ENCODE measurements around the gene SNRNP27. TPM values are rescaled to one million over a fixed set of nuclear protein-coding genes. Genes with fewer than 3 reads are reported as not detected.

The SNRNP27 gene
- total and polyA plus RNA-seq, 2 donors from 2014 or later = 33.6 to 42.6 TPM

DNA sequence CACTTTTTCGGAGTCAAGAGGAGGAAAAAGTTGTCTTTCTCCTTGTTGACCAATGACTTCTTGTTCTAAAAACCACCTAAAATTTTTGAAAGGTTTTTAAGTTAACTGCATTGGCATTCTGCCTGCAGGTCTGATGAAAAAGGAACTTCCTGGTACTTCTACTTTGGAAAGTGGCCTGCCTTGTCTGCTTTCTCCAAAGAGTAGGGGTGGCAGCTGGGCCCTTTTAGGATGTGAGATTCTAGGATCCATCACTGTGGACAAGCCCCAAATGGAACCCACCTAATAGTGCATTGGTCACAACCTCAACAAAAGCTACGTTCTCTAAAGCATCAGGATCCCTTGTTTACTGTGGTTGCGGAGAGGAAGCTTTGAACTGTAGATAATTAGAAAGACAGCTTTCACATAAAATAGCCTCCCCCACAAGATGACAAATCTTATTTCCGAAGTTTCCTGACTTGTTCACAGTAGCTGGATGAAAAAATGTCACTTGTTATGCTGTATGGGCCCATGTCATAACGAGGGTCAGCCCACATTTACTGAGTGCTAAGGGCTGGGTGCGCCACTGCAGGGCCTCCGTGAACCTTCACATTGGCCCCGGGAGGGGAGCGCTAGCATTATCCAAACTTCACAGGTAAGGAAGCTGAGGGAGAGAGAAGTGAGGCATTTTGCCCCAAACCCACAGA is 50.2 kb downstream of the SNRNP27 start:
- no peak overlapping the region for H3K9ac ChIP-seq (ENCODE audit: low read length in 3 of 3)
- TF ChIP-seq, protein P1, sequence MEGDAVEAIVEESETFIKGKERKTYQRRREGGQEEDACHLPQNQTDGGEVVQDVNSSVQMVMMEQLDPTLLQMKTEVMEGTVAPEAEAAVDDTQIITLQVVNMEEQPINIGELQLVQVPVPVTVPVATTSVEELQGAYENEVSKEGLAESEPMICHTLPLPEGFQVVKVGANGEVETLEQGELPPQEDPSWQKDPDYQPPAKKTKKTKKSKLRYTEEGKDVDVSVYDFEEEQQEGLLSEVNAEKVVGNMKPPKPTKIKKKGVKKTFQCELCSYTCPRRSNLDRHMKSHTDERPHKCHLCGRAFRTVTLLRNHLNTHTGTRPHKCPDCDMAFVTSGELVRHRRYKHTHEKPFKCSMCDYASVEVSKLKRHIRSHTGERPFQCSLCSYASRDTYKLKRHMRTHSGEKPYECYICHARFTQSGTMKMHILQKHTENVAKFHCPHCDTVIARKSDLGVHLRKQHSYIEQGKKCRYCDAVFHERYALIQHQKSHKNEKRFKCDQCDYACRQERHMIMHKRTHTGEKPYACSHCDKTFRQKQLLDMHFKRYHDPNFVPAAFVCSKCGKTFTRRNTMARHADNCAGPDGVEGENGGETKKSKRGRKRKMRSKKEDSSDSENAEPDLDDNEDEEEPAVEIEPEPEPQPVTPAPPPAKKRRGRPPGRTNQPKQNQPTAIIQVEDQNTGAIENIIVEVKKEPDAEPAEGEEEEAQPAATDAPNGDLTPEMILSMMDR (IDR thresholded peaks at IDR 0.05; ENCODE audit: borderline replicate concordance, extremely low read depth, insufficient read depth) = no peak
- H3K9me3 ChIP-seq (ENCODE audit: control insufficient read depth in 2 of 3, insufficient read depth in 1 of 3, low read length in 3 of 3) = no peaks in the 10 kb centered on the region
- no peaks in the 10 kb centered on the region for H3K27me3 ChIP-seq (ENCODE audit: control insufficient read depth, insufficient read depth, low read length)
- no peak overlapping the region for H3K27ac ChIP-seq (ENCODE audit: low read depth in 2 of 2, low read length in 2 of 2)
- FAIRE-seq (no peak), DNase-seq (peak in 1 of 5 donors; percentile 32)
- intact Hi-C loops (cut with DNase I) = no loop called here
- H3K4me3 ChIP-seq (ENCODE audit: low read length in 3 of 3) = no peak overlapping the region
- H3K36me3 ChIP-seq (ENCODE audit: control insufficient read depth in 2 of 3, insufficient read depth in 3 of 3, low read length in 3 of 3) = peaks cover 0 to 10% (median 0%) of the 10 kb centered on the region in 3 donors
- H3K4me1 ChIP-seq (ENCODE audit: control insufficient read depth in 2 of 3, insufficient read depth in 2 of 3, low read depth in 1 of 3, low read length in 3 of 3) = no peaks in the 10 kb centered on the region

DNA sequence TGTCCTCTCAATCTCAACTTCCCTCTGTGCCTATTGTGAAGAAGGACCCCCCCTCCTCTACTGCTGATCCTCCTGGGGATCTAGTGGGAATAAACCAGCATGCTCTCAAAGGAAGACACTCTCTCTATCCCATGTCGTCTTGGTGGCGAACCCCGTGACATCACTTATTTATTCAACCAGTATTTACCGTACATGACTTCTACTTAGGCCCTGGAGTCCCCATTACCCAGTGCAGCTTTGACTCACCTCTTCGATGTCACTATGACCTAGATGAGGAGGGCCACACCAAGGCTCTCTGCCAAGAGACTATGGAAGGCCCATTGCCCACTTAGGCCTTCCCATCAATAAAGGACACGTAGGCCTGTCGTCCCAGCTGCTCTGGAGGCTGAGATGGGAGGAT is 51.0 kb downstream of the SNRNP27 start:
- peaks cover 0 to 8% (median 0%) of the 10 kb centered on the region in 3 donors for H3K36me3 ChIP-seq (ENCODE audit: control insufficient read depth in 2 of 3, insufficient read depth in 3 of 3, low read length in 3 of 3)
- no peak for FAIRE-seq
- peak in 1 of 5 donors; percentile 30 for DNase-seq
- H3K27me3 ChIP-seq (ENCODE audit: control insufficient read depth, insufficient read depth, low read length) = no peaks in the 10 kb centered on the region
- no peaks in the 10 kb centered on the region for H3K4me1 ChIP-seq (ENCODE audit: control insufficient read depth in 2 of 3, insufficient read depth in 2 of 3, low read depth in 1 of 3, low read length in 3 of 3)
- H3K9me3 ChIP-seq (ENCODE audit: control insufficient read depth in 2 of 3, insufficient read depth in 1 of 3, low read length in 3 of 3) = no peaks in the 10 kb centered on the region
- H3K27ac ChIP-seq (ENCODE audit: low read depth in 2 of 2, low read length in 2 of 2) = no peak overlapping the region
- TF ChIP-seq, protein P1 (IDR thresholded peaks at IDR 0.05; ENCODE audit: borderline replicate concordance, extremely low read depth, insufficient read depth) = no peak
- H3K4me3 ChIP-seq (ENCODE audit: low read length in 3 of 3) = no peak overlapping the region
- no peak overlapping the region for H3K9ac ChIP-seq (ENCODE audit: low read length in 3 of 3)
- intact Hi-C loops (cut with DNase I) = no loop called here

DNA sequence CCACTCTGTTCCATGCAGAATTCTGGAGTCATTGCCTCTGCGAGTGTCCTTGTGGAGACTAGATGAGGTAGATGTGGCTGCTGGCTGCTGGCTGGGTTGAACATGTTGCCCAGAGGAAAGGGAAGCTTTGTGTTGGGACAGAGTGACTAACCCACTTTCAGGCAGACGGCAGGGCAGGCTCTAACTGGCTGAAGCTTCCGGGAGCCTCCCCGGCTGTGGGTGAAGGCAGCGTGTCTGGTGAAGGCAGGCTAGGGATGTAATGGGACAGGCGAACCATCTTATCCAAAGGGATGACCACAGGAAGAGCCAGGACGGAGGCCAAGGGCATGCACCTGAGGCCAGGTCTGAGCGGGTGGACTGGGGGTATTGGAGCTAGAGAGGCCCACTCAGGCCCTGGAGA is 51.7 kb downstream of the SNRNP27 start:
- DNase-seq (peak in 1 of 5 donors; percentile 55), FAIRE-seq (no peak)
- H3K4me1 ChIP-seq (ENCODE audit: control insufficient read depth in 2 of 3, insufficient read depth in 2 of 3, low read depth in 1 of 3, low read length in 3 of 3) = no peaks in the 10 kb centered on the region
- H3K9ac ChIP-seq (ENCODE audit: low read length in 3 of 3) = no peak overlapping the region
- H3K9me3 ChIP-seq (ENCODE audit: control insufficient read depth in 2 of 3, insufficient read depth in 1 of 3, low read length in 3 of 3) = no peaks in the 10 kb centered on the region
- no peaks in the 10 kb centered on the region for H3K27me3 ChIP-seq (ENCODE audit: control insufficient read depth, insufficient read depth, low read length)
- peaks cover 0 to 8% (median 0%) of the 10 kb centered on the region in 3 donors for H3K36me3 ChIP-seq (ENCODE audit: control insufficient read depth in 2 of 3, insufficient read depth in 3 of 3, low read length in 3 of 3)
- H3K4me3 ChIP-seq (ENCODE audit: low read length in 3 of 3) = no peak overlapping the region
- no peak overlapping the region for H3K27ac ChIP-seq (ENCODE audit: low read depth in 2 of 2, low read length in 2 of 2)
- TF ChIP-seq, protein P1 (IDR thresholded peaks at IDR 0.05; ENCODE audit: borderline replicate concordance, extremely low read depth, insufficient read depth) = no peak
- intact Hi-C loops (cut with DNase I) = no loop called here

All from kidney (tissue), 14 donors.